Erythroblast (primary cell): ENCODE measurements around the gene CA10.

Experiments used
- GATA1 ChIP-seq: IDR thresholded peaks from 2 replicates; pipeline ENCODE4 v1.6.1; 2011; ENCODE audit warnings: low read depth, mild to moderate bottlenecking, control low read depth, low read length, moderate library complexity
- POLR2A ChIP-seq: IDR thresholded peaks from 2 replicates; pipeline ENCODE4 v1.6.1; 2011; ENCODE audit warnings: mild to moderate bottlenecking, low read length

DNA sequence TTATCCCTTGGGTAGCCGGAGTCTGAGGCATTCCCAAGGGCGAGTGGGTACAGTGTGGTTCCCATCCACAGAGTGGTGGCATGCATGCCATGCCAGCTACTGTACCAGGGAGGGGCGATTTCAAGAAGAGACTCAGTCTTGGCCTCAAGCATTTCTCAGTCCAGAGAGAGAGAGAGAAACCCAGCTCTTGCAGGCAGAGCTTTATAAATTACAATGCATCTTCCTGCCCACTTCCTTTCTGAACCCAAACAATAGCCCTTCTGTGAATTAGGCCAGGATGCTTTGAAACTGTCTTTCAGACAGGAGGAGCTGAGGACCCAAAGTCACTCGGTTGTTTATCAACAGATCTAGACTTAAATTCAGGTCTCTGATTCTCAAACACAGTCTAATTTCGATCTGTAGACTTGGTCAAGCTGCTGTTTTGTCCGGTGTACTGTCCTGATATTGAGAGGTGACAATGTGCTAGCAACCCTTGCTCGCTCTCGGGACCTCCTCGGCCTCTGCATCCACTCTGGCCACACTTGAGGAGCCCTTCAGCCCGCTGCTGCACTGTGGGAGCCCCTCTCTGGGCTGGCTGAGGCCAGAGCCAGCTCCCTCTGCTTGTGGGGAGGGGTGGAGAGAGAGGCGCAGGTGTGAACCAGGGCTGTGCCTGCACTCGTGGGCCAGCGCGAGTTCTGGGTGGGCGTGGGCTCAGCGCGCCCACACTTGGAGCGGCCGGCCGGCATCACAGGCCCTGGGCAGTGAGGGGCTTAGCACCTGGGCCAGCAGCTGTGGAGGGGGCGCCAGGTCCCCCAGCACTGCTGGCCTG lies 490.2 kb downstream of the CA10 start:
- TF ChIP-seq POLR2A (no peak), GATA1 (no peak)
